Mesangial cell (primary cell): ENCODE measurements around the gene KRT16. TPM values are rescaled to one million over a fixed set of nuclear protein-coding genes. Genes with fewer than 3 reads are reported as not detected.

Source experiments
- total RNA-seq: library from RNA; depleted of rRNA; stranded (reverse); fragments of >200 nt; gene quantifications from 2 replicates; pipeline ENCODE4 v1.2.3, GENCODE V29; 2015

KRT16 gene
- 0.51 TPM in 1 of 2 replicates, not detected in the other for total RNA-seq

DNA sequence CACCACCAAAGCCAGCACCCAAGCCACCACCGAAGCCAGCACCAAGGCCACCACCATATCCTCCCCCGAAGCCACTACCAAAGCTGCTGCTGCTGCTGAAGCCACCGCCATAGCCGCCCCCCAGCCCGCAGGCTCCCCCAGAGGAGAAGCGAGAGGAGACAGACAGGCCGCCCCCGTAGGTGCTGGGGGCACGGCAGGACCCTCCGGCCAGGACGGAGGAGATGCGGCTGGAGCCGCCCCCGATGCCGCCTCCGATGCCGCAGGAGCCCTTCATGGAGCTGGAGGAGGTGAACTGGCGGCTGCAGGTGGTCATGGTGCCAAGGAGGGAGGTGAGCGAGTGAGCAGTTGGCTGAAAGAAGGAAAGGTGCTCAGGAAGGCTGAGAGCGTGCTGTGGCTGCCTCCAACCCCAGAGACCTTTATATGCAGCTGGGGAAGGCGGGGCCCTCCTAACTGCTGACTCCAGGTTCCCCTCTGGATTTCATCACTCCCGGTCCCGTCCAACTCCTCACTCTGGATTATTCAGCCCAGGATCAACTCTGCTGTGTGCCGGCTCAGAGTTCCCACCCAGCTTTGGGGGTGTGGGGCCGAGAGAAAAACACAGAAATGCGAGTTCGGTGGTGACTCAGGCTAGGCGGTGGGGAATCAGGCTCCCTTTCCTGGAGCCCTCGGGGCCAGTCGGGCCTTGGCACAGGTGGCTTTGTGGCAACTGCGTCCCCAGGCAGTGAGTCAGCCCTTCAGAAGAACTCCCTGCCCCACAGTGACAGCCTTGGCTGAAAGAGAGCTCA, at the start of gene KRT16:
KRT16 (minus strand) TSS at position 392 of the 785 bp plus-strand sequence; CDS start at position 313, 79 bp downstream.

GRCh38 chr17:41624208-41625101, 11.9 kb upstream of the KRT16 start, which contains the start of gene KRT17:
Gene KRT17 (minus strand): TSS chr17:41624575. CDS start chr17:41624509, 66 bp downstream.

DNA sequence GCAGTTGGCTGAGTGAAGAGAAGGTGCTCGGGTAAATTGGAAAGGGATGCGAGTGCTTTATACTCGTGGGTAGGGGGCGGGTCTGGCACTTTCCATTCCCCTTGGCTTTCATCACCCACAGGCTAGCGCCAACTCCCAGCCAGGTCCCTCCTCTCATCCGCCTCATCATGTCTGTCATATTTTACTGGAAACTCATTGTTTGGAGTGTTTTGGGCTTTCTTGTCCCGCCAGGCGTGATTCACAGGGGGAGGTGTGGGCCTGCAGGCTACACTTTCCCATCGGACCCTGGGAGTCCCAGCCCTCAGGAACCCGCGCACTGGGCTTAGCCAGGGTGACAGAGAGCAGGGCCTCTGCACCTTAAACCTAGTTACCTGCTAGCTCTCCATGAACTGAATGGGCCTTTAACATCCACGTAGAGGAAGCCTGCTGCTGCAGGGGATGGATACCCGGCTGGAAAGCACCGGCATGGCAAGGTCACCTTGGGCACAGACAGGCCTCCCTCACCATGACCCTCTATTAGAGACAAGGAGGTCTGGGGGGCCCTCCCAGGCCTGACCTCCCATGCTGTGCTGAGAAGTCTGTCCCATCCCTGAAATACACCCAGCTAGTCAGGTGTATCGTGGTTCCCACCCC, 25.6 kb downstream of the KRT16 start, which contains the start of gene KRT14:
KRT14 (minus strand) TSS at position 33 of the 633 bp plus-strand sequence. CDS start 61 bp downstream, outside the sequence.

GRCh38 chr17:41571561-41572434, 40.8 kb downstream of the KRT16 start, which contains the start of gene KRT9:
Gene KRT9 (minus strand): TSS chr17:41572059. CDS start chr17:41571992, 67 bp downstream.

Other genes with a start within 250 kb of the KRT16 start
- not detected in 2 replicates for gene KRT33B, start 243.0 kb downstream of the KRT16 start, total RNA-seq
- 0.13 and 2.9 TPM in 2 replicates for gene KRT34, start 230.5 kb downstream of the KRT16 start, total RNA-seq
- gene KRT31, start 215.2 kb downstream of the KRT16 start, total RNA-seq = 0.13 TPM in 1 of 2 replicates, not detected in the other
- not detected in 2 replicates for gene KRT37, start 188.2 kb downstream of the KRT16 start, total RNA-seq
- gene KRT38, start 171.8 kb downstream of the KRT16 start, total RNA-seq = not detected in 2 replicates
- gene KRT32, start 145.4 kb downstream of the KRT16 start, total RNA-seq = not detected in 2 replicates
- not detected in 2 replicates for gene KRT35, start 131.6 kb downstream of the KRT16 start, total RNA-seq
- gene KRT36, start 122.9 kb downstream of the KRT16 start, total RNA-seq = not detected in 2 replicates
- not detected in 2 replicates for gene KRT13, start 107.2 kb downstream of the KRT16 start, total RNA-seq
- gene KRT15, start 93.9 kb downstream of the KRT16 start, total RNA-seq = 1.0 and 2.8 TPM in 2 replicates
- 918 and 2,026 TPM in 2 replicates for gene KRT19, start 84.5 kb downstream of the KRT16 start, total RNA-seq
- not detected in 2 replicates for gene KRT9, start 40.7 kb downstream of the KRT16 start, total RNA-seq
- gene KRT14, start 25.9 kb downstream of the KRT16 start, total RNA-seq = not detected in 2 replicates
- gene KRT17, start 11.8 kb upstream of the KRT16 start, total RNA-seq = 2.3 and 25.7 TPM in 2 replicates
- 99.4 and 202 TPM in 2 replicates for gene EIF1, start 76.1 kb upstream of the KRT16 start, total RNA-seq
- not detected in 2 replicates for gene GAST, start 99.6 kb upstream of the KRT16 start, total RNA-seq
- gene HAP1, start 121.9 kb upstream of the KRT16 start, total RNA-seq = 0.13 TPM in 1 of 2 replicates, not detected in the other
- 302 and 440 TPM in 2 replicates for gene JUP, start 173.9 kb upstream of the KRT16 start, total RNA-seq
- gene P3H4, start 199.2 kb upstream of the KRT16 start, total RNA-seq = 64.4 and 101 TPM in 2 replicates
- 175 and 310 TPM in 2 replicates for gene FKBP10, start 200.2 kb upstream of the KRT16 start, total RNA-seq
- gene NT5C3B, start 223.5 kb upstream of the KRT16 start, total RNA-seq = 54.9 and 82.1 TPM in 2 replicates
- gene KLHL10, start 225.1 kb upstream of the KRT16 start, total RNA-seq = not detected in 2 replicates